Smooth muscle cell (in vitro differentiated cells): Measurements from ENCODE around the gene SLC39A11. TPM values are rescaled to one million over a fixed set of nuclear protein-coding genes. Genes with fewer than 3 reads are reported as not detected.

Experiments used
- DNase-seq: peaks from one replicate; lab custom pipeline; 2025; ENCODE audit not compliant: unreplicated experiment; lab: John Stamatoyannopoulos, UW
- H2AFZ ChIP-seq: fragments of 200-600 bp; sonication (generic); 2 replicates; pipeline ENCODE4 v1.6.0; 2016; ENCODE audit warnings: antibody characterized with exemption, low read depth, mild to moderate bottlenecking
- H3F3A ChIP-seq: fragments of 200-600 bp; sonication (generic); 2 replicates; pipeline ENCODE4 v1.6.0; 2017; ENCODE audit warnings: antibody characterized with exemption, low read depth
- H3K27ac ChIP-seq: fragments of 200-600 bp; sonication (generic); 2 replicates; pipeline ENCODE4 v1.5.1; 2016; ENCODE audit warnings: low read depth, mild to moderate bottlenecking
- H3K27me3 ChIP-seq: fragments of 200-600 bp; sonication (generic); 2 replicates; pipeline ENCODE4 v1.6.1; 2016; ENCODE audit warnings: low read depth, mild to moderate bottlenecking
- H3K36me3 ChIP-seq: fragments of 200-600 bp; sonication (generic); 2 replicates; pipeline ENCODE4 v1.5.1; 2016; ENCODE audit warnings: low read depth
- H3K4me1 ChIP-seq: fragments of 200-600 bp; sonication (generic); 2 replicates; pipeline ENCODE4 v1.5.1; 2016; ENCODE audit warnings: low read depth
- H3K4me2 ChIP-seq: fragments of 200-600 bp; sonication (generic); 2 replicates; pipeline ENCODE4 v1.6.0; 2016; ENCODE audit warnings: mild to moderate bottlenecking
- H3K4me3 ChIP-seq: fragments of 200-600 bp; sonication (generic); 2 replicates; pipeline ENCODE4 v1.5.1; 2016; ENCODE audit warnings: mild to moderate bottlenecking
- H3K79me2 ChIP-seq: fragments of 200-600 bp; sonication (generic); 2 replicates; pipeline ENCODE4 v1.6.0; 2016; ENCODE audit warnings: low read depth, mild to moderate bottlenecking
- H3K9ac ChIP-seq: fragments of 200-600 bp; sonication (generic); 2 replicates; pipeline ENCODE4 v1.6.0; 2016; ENCODE audit warnings: low read depth
- H3K9me3 ChIP-seq: fragments of 200-600 bp; sonication (generic); replicated peaks from 2 replicates; pipeline ENCODE4 v1.5.1; 2016; ENCODE audit warnings: low read depth
- H4K20me1 ChIP-seq: fragments of 200-600 bp; sonication (generic); 2 replicates; pipeline ENCODE4 v1.6.0; 2016; ENCODE audit warnings: low read depth
- WGBS: methylation state at CpG from one replicate; pipeline ENCODE4 v1.1.7; 2016; ENCODE audit warnings: low lambda C conversion rate; 5-methylcytosine and 5-hydroxymethylcytosine counted together
- polyA plus RNA-seq: library from polyadenylated mRNA; unstranded; fragments of >200 nt; fragmentation: Nextera tagmentation; extraction: Ambion mirVana; gene quantifications from 2 replicates; pipeline ENCODE4 v1.2.1, GENCODE V29; 2016
- total RNA-seq: library from RNA; depleted of rRNA; stranded (reverse); fragments of >200 nt; gene quantifications from 2 replicates; pipeline ENCODE4 v1.2.3, GENCODE V29; 2014
- TF ChIP-seq, protein P1 (sequence below): fragments of 200-600 bp; sonication (generic); IDR thresholded peaks from 2 replicates; pipeline ENCODE4 v1.5.1; 2017; ENCODE audit warnings: borderline replicate concordance, mild to moderate bottlenecking, antibody characterized with exemption; ENCODE audit not compliant: insufficient read depth, poor library complexity, severe bottlenecking

The SLC39A11 gene
- total and polyA plus RNA-seq, 2 experiments from 2014 or later = 9.2 to 36.7 TPM

DNA sequence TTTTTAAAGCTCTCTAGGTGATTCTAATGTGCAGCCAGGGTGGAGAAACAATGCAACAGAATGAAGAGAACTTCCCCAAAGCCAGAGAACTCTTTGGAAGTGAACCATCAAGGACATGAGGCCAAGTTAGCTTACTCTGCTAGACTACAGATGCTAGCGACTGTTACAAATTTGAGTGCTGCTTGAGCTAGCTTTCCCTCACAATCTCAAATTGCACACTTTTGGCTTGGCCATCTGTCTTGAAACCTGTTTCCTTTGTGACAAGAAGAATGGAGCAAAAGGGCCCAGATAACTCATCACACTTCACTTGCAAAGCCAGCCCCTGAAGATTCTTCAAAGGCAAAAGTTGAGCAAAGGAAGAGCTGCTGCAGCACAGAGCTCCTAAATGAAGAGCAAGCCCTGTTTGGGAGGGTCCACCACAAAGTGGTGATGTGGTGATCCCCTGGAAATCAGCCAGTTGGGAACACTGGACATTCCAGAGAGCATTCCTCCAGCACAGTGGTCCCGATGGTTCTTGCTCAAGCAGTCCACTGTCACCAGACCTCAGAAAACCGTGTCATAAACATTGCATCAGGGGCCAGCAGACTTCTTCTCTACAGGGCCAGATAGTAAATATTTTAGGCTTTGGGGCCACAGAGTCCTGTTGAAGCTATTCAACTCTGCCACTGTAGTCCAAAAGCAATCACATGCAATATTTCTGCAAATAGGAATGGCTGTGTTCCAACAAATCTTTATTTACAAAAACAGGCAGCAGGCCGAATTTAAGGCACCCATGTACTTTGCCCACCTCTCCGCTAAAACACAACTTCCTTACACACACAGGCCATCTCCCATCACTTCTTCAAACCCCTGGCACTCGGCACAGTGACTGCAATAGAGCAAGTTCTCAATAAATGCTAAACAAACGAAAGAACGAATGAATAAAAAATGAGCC, 21.2 kb downstream of the SLC39A11 start:
- no peaks in the 10 kb centered on the region for H3K79me2 ChIP-seq
- TF ChIP-seq, protein P1, sequence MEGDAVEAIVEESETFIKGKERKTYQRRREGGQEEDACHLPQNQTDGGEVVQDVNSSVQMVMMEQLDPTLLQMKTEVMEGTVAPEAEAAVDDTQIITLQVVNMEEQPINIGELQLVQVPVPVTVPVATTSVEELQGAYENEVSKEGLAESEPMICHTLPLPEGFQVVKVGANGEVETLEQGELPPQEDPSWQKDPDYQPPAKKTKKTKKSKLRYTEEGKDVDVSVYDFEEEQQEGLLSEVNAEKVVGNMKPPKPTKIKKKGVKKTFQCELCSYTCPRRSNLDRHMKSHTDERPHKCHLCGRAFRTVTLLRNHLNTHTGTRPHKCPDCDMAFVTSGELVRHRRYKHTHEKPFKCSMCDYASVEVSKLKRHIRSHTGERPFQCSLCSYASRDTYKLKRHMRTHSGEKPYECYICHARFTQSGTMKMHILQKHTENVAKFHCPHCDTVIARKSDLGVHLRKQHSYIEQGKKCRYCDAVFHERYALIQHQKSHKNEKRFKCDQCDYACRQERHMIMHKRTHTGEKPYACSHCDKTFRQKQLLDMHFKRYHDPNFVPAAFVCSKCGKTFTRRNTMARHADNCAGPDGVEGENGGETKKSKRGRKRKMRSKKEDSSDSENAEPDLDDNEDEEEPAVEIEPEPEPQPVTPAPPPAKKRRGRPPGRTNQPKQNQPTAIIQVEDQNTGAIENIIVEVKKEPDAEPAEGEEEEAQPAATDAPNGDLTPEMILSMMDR = no peak
- no peak overlapping the region for H3K27ac ChIP-seq
- DNase-seq = no peak
- H4K20me1 ChIP-seq = no peaks in the 10 kb centered on the region
- 84% methylated on average over 8 of the region's 8 CpGs for WGBS
- H3K9me3 ChIP-seq = no peaks in the 10 kb centered on the region
- no peak overlapping the region for H3K4me2 ChIP-seq
- H3K27me3 ChIP-seq = no peaks in the 10 kb centered on the region
- H3F3A ChIP-seq = no peaks in the 10 kb centered on the region
- no peaks in the 10 kb centered on the region for H3K4me1 ChIP-seq
- H3K9ac ChIP-seq = no peak overlapping the region
- H3K36me3 ChIP-seq = no peaks in the 10 kb centered on the region
- H2AFZ ChIP-seq = no peak overlapping the region
- no peak overlapping the region for H3K4me3 ChIP-seq

DNA sequence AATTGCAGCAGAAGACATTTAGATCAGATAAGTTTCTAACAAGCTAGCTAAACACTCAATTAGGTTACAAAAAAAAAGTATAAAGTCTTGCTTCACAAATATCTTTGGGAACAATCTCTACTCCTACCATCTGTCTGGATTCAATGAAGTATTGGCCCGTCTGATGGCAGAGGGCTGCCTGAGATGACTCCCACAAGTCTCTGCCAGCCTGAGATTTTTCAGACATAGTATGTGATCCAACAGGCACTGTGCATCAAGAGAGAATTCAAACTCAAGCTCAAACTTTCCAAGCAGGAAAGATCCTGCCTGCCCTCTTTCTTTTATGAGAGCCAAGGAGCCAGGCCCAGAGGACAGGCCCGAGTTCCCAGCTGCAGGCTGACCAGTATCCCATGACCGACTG, 22.6 kb downstream of the SLC39A11 start:
- no peak for DNase-seq
- no peaks in the 10 kb centered on the region for H3K36me3 ChIP-seq
- H3K4me1 ChIP-seq = no peaks in the 10 kb centered on the region
- no peak overlapping the region for H3K4me2 ChIP-seq
- H3K27me3 ChIP-seq = no peaks in the 10 kb centered on the region
- H3K27ac ChIP-seq = no peak overlapping the region
- WGBS = 82% methylated on average over 3 of the region's 3 CpGs
- no peaks in the 10 kb centered on the region for H3K79me2 ChIP-seq
- H3K4me3 ChIP-seq = no peak overlapping the region
- no peak overlapping the region for H3K9ac ChIP-seq
- no peaks in the 10 kb centered on the region for H4K20me1 ChIP-seq
- TF ChIP-seq, protein P1 = no peak
- H3F3A ChIP-seq = no peaks in the 10 kb centered on the region
- H3K9me3 ChIP-seq = no peaks in the 10 kb centered on the region
- no peak overlapping the region for H2AFZ ChIP-seq

- Histone ChIP-seq H2AFZ (no peak overlapping the region), H3K9ac (no peak overlapping the region), H3K79me2 (no peaks in the 10 kb centered on the region), H4K20me1 (no peaks in the 10 kb centered on the region), H3K9me3 (no peaks in the 10 kb centered on the region), H3F3A (peaks cover 3% of the 10 kb centered on the region), H3K4me2 (no peak overlapping the region), H3K27me3 (no peaks in the 10 kb centered on the region), H3K4me3 (no peak overlapping the region), H3K36me3 (no peaks in the 10 kb centered on the region), H3K4me1 (peaks cover 4% of the 10 kb centered on the region), H3K27ac (peak overlapping the region; percentile 88)
- 70% methylated on average over 5 of the region's 5 CpGs for WGBS
- no peak for DNase-seq
- TF ChIP-seq, protein P1 = no peak
Observed at GRCh38 chr17:73069164-73069770, 23.2 kb downstream of the SLC39A11 start.
